Brain pericyte (primary cell): ENCODE data around the gene MAGI1.
A peak's percentile ranks its signal among the peaks of the same experiment; 100 is the strongest.
"Not testable (repeated sequence)": the region's sequence is repeated elsewhere in the genome, so short reads cannot be mapped to it uniquely, and the experiment has no call there.

Experiments
- DNase-seq: peaks from one replicate; pipeline ENCODE4 v3.0.0-alpha.2; 2012; ENCODE audit warnings: low read depth, low spot score

The MAGI1 gene

GRCh38 chr3:65907232-65908130 lies 131.2 kb downstream of the MAGI1 start:
- DNase-seq, result no peak

DNA sequence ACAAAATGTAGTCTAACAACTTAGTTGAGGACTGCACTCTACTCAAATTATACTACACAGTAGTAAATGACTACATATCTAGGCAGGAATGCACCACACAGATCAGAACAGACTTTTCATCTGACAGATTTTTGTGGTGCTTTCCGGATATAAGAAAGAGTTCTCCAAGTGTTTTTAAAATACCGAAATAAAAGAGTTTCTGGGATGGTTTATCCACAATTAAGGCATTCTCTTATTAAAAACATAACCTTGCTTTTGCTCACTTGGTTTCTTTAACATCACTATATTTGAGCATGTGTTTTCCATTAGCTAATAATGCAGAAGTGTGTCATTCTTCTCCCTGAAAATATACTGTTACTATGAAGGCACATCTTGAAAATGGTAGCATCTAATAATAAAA lies 132.9 kb downstream of the MAGI1 start:
- no peak for DNase-seq

- DNase-seq, result no peak
Measured at GRCh38 chr3:65904016-65904415, 134.7 kb downstream of the MAGI1 start.

DNA sequence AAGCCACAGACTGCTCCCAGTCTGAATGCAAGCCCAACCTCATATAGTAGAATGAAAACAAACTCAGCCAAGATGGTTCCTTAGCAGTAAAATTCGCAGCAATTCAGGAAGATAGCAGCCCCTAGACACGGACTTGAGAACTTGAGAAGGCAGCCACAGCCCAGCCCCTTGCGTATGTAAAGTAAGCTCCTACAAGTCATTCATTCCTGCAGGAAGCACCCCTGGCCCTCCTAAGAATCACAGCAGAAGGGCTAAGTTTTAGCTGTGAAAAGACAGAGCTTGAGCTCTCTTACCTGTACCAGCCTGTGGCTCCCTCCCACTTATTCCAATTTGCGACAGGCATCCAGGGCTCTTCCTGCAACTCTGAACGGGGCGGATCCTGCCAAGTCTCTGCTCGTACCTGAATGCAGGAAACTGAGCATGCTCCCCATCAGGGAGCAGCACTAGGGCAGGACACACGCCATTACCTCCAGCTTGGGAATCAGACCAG lies 136.4 kb downstream of the MAGI1 start:
- DNase-seq, result no peak

DNA sequence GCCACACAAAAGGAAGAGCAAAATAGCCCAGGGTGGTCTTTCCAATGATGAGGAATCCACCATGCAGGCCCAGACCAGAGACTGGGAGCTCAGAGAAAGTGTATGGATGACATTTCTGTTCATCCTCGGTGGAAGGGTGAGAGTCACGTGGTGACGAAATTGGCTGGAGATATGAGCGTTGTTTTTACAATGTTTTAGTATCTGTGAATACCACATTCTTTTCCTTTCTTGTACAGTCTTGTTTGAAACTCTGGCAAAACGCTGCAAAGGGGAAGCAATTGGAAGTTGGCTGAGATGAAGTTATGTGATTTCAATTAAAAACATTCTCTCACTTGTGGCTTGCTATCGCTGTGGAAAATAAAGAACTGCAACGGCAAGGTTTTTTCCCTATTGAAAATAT lies 137.5 kb downstream of the MAGI1 start:
- DNase-seq, result no peak

DNA sequence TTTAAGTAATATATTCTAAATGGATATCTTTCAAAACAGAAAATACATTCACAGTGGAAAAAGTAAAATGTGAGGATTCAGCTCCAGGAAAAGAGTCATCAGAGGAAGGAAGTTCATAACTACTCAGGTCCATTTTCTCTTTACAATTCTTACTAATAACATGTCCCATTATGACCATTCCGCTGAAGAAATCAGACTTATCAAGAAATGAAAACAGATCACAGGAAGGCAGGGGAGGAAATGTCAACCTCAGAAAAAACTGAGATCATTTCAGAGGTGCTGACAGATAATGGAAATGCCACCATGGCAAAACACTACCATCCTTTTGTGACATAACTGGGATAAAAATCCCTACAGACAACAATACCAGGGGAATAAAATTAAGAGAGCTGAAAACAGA lies 139.5 kb downstream of the MAGI1 start:
- DNase-seq, result no peak

- DNase-seq, result no peak
Measured at GRCh38 chr3:65897766-65898165, 141.0 kb downstream of the MAGI1 start.

GRCh38 chr3:65896321-65896720 lies 142.4 kb downstream of the MAGI1 start:
- no peak for DNase-seq

DNA sequence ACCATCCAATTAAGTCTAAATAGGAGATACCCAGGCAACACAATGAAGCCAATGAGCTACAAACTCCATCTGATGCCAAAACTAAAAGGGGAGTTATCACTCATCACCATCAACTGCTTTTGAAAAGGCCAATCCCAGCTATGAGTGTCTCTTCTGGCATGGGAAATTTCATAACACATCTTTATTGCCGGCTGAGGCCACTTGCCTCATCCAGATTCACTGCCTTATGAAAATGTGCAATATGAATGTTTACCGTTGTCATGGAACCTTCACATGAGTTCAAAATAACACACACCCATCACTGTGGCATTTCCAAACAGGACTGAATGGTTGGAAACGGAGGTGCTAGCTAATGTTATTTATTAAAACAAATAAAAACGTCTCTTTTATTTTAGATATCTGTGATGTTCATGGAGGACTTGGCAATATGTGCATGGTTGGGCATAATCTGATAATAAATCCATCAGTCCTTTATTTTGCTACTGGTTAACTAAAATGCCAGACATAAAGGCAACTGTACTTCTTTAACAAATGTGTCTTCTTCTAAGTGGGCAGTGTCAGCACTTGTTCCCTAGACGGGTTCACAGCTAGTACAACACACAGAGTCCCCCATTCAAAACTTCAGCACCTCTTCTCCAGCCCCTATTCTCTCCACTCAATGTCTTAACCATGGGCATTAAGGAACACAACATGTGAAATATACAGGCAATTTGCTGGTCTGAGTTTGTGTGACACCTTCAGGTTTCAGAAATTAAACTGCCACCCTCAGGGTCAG lies 143.9 kb downstream of the MAGI1 start:
- no peak for DNase-seq

DNA sequence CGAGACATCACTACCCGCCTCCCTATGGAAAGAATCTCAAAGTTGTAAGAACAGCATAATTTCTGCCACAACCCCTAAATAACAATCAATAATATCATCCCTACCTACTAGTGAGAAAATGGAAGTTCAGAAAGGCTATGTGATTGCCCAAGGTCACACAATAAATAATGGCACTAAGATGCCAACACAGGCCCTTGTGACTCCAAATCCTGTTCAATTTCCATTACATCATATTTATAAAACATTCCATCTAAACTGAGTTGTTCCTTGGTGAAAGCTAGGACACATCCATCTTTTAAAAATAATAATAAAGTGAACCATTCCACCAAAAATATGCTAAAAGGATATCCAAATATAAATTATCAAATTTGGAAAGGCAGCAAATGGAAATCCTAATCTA lies 144.6 kb downstream of the MAGI1 start:
- DNase-seq, result no peak

DNA sequence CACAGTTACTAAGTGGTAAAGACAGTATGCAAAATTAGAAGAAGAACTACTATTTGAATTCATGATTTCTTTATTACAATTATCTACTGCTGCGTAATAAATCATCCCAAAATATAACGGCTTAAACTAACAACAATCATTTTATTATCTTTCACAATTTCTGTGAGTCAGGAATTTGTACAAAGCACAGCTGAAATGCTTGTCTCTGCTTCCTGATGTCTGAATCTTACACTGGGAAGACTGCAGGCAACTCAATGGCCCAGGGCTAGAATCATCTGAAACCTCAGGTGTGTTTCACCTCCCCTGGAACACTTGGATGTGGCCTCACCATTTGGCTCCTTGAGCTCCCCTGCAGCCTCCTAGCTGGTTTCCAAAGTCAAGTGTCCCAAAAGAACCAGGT lies 145.1 kb downstream of the MAGI1 start:
- no peak for DNase-seq

DNA sequence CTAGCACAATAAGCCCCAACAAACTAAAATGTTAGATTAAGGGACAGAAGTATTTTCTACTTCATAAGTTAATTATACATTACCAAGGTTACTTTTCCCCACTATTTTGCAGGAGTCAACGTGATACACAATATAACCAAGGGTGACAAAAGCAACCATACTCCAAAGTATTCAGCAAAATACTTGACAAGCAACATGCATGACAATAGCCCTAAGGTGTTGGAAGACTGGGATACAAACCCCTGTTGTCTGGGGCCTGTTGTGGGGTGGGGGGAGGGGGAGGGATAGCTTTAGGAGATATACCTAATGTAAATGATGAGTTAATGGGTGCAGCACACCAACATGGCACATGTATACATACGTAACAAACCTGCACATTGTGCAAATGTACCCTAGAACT lies 147.2 kb downstream of the MAGI1 start:
- DNase-seq, result not testable (repeated sequence)

DNA sequence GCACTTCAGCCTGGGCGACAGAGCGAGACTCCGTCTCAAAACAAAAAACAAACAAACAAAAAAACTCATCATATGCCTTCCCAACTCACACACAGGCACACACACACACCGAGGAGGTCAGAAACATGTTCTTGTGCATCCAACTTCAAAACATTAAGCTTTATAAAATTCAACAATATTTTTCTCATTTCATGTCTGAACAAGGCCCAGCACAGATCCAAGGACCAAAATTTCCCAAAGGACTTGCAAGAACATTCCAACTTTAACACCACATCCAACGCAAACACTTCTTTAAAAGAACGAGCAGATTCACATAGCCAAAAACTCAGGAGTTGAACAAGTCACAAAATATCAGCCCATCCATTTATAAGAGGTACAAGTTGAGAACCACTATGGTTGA lies 148.4 kb downstream of the MAGI1 start:
- no peak for DNase-seq

DNA sequence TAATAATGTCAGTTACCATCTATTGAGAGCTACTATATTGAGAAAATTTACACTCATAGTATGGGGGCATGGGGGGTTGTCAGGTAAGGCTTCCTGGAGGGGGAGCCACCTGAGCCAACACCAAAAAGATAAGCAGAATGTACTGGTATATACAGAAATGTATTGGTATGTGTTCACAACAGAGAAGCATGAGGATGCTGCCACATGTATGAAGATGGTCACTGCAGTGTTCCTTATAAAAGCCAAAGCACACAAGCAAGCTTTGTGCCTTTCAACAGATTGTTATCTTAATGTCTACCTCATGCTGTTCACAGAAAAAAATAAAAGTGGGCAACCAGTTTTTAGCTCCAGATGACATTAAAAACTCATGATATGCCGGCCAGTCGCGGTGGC lies 149.0 kb downstream of the MAGI1 start:
- DNase-seq, result no peak

DNA sequence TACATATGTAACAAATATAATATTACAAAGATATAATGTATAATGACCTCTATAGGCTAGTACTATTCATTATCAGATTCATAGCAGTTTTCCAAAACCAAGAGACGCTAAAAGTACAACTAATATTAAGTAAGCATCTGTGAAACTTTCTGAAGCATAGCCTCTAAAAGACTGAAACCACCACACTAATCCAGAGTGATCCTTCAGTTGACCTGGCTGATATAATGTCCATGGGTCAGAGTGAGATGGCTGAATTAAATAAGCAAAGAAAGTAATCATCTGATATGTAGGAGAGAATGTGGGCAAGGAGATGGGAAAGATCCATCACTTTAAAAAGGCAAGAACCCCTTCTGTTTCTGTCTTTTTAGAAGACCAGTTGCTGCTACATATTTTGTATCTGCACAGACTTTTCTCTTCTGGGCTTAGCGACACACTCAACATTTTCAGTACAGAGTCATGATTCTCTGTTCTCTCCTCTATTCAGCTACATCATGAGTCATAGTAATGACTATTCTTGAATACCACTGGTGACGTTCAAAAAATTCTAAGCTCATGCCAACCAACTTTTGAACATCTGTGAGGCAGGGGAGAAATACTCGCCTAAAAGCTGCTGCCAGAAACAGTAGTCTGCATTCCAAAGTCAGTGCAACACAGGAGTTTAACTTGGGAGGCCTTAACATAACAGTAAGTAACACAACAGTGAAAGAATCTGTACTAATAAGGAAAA lies 149.6 kb downstream of the MAGI1 start:
- peak; percentile 40 for DNase-seq

GRCh38 chr3:65888196-65888595 lies 150.5 kb downstream of the MAGI1 start:
- no peak for DNase-seq

- no peak for DNase-seq
Measured at GRCh38 chr3:65886391-65886790, 152.3 kb downstream of the MAGI1 start.

DNA sequence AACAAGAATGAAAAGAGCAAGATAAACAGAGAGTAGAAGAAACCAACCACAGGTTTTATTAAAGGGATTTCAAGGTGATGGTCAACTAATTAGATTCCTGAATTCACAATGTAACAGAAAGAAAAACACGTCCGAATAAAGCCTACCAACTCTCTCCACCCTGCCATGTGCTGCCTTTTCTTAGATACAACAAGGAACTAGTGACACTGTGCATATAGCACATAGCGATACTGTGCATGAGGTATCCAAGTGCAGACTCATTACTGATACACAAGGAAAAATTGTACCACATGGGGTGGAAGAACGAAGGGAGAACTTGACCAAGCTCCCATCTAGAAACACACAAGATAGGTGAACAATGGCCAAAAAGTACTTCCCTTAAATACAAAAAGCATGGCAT lies 154.6 kb downstream of the MAGI1 start:
- DNase-seq, result no peak

GRCh38 chr3:65883613-65884012 lies 155.1 kb downstream of the MAGI1 start:
- DNase-seq, result no peak

DNA sequence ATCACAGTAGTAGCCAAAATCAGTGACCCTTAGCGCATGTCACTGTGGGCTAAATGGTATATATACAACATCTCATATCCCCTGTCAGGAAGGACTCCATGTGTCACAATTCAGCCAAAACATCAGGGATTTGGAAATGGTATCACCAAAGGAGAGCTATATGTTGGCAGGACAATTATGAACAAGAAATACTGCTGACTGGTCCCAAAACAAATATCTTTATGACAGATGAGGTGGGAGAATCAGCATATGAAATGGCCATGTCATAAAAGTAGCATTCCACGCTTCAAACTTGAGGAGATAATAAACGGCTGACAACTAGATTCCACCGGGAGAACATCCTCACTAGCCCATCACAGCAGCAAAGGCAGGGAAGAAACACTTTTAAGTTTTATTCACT lies 158.4 kb downstream of the MAGI1 start:
- DNase-seq, result no peak

DNA sequence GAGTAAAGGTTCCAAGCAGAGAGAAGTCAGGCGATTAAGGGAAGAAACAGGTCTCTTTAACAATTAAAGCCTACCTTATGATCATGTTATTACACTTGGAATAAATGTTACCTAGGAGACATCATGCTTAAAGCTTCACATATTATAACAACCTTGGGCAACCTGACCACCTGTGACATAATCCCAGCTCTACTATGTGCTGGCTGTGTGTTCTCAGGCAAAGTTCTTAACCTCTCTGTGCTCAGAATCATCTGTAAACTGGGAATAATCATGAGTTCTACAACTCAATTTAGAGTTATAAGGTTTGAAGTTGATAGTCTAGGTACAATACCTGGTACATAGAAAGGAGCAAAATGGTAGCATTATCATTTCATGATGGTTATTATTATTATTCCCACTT lies 159.3 kb downstream of the MAGI1 start:
- DNase-seq, result no peak

- no peak for DNase-seq
Measured at GRCh38 chr3:65878831-65879230, 159.9 kb downstream of the MAGI1 start.
